HG03060 (cell line): ENCODE measurements around the gene ITPRIPL2.

Experiments
- ATAC-seq: cut with Tn5 transposase; IDR thresholded peaks from one replicate; pipeline ENCODE4 v1.9.1; 2021; ENCODE audit warnings: low read depth, moderate number of reproducible peaks; ENCODE audit not compliant: unreplicated experiment

The ITPRIPL2 gene

GRCh38 chr16:19118938-19119431 is 5.2 kb downstream of the ITPRIPL2 start:
- ATAC-seq: no peak

- ATAC-seq: no peak
Observed at GRCh38 chr16:19119564-19119963, 5.8 kb downstream of the ITPRIPL2 start.

GRCh38 chr16:19123535-19124178 is 9.9 kb downstream of the ITPRIPL2 start:
- no peak for ATAC-seq

DNA sequence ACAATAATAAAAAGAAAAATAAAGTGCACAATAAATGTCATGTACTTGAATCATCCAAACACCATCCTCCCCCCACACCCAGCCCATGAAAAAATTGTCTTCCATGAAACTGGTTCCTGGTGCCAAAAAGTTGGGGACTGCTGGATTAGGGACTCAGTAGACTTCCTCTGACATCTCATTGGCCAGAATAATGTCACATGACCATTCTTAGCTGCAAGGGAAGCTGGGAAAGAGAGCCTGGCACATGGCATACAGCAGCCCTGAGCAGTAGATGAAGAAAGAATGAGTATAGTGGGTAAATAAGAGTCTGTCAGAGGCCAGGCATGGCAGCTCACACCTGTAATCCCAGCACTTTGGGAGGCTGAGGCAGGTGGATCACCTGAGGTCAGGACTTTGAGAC is 12.5 kb downstream of the ITPRIPL2 start:
- no peak for ATAC-seq

DNA sequence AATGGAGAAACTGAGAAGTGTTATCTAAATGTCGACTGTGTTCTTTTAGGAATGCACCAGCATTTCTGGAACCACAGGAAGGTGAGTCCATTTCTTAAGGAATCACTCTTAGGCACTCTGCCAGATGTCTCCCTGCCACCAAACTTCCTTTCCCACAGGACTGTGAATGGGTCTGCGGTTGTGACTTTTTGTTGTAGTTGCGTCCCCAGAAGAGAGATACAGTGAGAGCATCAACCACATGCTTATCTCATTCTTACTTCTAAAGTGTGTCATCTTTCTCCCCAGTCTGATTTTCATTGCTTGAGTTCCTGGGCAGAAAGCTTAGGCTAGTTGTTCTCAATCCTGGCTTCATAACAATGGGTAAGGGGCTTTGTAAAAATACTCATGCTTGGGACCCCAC is 13.4 kb downstream of the ITPRIPL2 start:
- ATAC-seq: no peak

DNA sequence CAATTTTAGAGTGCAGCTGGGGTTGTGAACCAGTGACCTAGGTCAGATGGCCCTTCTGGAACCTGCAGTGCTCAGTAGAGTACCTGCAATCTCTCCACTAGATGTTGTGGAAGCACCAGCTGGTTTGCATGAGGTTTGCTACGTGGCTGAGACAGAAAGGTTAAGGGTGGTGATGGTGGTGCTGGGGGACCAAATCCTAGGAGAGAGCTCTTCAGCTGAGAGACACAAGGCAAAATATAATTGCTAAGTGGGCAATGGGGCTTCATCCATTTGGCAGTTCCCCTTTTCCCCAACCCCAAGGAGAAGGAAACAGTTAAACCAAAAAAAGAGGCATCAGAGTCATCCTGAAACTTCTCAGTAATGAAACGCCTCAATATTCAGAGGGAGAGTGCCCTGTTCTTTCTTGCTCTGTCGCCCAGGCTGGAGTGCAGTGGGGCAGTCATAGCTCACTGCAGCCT is 13.9 kb downstream of the ITPRIPL2 start:
- ATAC-seq: no peak

GRCh38 chr16:19128454-19129200 is 14.9 kb downstream of the ITPRIPL2 start:
- ATAC-seq: no peak

DNA sequence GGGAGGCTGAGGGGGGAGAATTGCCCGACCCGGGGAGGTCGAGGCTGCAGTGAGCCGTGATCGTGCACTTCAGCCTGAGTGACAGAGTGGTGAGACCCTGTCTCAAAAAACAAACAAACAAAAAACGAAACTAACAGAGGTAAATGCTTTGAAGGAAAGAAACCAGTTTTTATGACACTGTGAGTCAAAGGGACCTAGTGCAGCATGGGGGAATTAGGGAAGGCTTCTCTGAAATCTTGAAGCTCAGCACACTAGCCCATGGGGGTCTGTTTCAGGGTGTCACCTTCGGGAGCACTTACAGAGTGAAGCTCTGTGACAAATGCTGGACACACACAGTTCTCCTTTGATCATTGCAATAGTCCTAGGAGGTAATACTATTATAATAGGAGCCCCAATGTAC is 16.6 kb downstream of the ITPRIPL2 start:
- ATAC-seq: no peak

- no peak for ATAC-seq
Observed at GRCh38 chr16:19130852-19131824, 17.4 kb downstream of the ITPRIPL2 start.

DNA sequence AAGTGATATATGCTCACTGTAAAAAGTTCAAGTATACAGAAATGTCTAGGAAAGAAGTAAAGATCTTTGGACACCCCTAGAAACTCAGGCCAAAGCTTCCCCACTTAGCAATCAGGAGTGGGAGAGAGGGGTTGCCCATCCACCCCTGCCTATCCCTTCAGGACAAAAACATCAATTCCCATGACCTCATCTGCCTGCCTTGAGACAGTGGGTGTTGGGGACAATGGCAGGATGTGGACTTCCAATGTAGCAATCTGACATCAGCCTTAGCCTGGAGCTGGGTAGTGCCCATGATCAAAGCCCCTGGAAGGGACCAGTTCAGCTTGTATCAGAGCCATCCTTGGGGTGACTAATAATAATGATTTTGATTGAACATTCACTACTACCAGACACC is 18.1 kb downstream of the ITPRIPL2 start:
- ATAC-seq: no peak

DNA sequence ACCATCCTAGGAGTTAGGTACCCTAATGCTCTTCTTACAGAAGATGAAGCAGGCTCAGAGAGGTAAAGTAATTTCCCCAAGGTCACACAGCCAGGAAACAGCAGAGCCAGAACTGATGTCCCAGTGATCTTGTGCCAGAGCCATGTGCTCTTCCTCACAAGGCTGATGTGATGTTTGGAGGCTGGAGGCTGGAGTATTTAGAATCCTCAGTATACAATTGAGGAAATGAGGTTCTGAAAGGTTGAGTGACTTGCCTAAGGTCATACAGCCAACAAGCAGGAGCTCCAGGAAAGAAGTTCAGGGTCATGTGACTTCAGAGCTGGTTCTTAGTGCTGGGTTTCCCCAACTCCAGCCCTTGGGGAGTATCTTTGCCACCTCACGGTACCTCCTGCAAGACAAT is 18.5 kb downstream of the ITPRIPL2 start:
- ATAC-seq: no peak

GRCh38 chr16:19132898-19133297 is 19.1 kb downstream of the ITPRIPL2 start:
- no peak for ATAC-seq

- no peak for ATAC-seq
Observed at GRCh38 chr16:19133600-19133999, 19.8 kb downstream of the ITPRIPL2 start.

GRCh38 chr16:19135201-19135842 is 21.6 kb downstream of the ITPRIPL2 start:
- ATAC-seq: no peak

- no peak for ATAC-seq
Observed at GRCh38 chr16:19135896-19136438, 22.2 kb downstream of the ITPRIPL2 start.

- ATAC-seq: no peak
Observed at GRCh38 chr16:19136549-19137196, 22.9 kb downstream of the ITPRIPL2 start.

DNA sequence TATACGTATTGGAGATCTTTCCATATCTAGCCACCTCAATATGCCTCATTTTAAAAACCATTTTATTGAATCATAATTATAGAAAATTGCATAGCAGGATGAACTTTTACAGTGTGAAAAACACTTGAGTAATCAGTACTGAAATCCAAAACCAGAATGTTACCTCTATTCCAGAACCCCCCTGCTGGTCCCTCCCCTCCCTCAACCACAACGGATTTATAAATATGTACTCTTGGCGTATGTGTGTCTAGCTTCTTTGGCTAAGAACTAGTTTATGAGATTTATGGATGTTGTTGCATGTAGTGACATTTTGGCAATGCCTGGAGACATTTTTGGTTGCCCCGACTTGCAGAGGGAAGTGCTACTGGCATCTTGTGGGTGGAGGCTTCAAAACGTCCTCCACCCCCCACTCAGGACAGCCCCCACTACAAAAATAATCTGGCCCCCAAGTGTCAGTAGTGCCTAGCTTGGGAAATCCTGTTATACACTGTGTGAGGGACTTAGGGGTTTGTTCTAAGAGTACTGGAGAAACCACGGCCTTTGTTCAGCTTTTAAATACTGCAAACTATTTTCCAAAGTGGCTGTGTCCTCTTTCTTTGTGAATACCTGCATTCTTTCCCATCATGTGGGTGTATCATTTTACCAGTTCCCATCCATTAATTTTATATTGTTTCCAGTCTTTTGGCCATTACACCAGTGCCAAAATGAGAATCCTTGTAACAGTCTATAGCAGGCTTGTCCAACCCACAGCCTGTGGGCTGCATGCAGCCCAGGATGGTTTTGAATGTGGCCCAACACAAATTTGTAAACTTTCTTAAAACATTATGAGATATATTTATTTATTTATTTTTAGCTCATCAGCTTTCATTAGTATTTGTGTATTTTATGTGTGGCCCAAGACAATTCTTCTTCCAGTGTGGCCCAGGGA is 23.7 kb downstream of the ITPRIPL2 start:
- ATAC-seq: no peak

- no peak for ATAC-seq
Observed at GRCh38 chr16:19138601-19139000, 24.8 kb downstream of the ITPRIPL2 start.
